DOHH2 (cell line): ENCODE results near the gene DHRS4.
"Not testable (repeated sequence)": the region's sequence is repeated elsewhere in the genome, so short reads cannot be mapped to it uniquely, and the experiment has no call there.

Experiments
- H3F3A ChIP-seq: fragments of 200-600 bp; sonication (generic), shearing (Covaris generic); 2 replicates; pipeline ENCODE4 v1.6.0; 2016; ENCODE audit warnings: antibody characterized with exemption, mild to moderate bottlenecking; ENCODE audit not compliant: control insufficient read depth, insufficient read depth
- H3K27ac ChIP-seq: fragments of 200-600 bp; sonication (generic); 2 replicates; pipeline ENCODE4 v1.5.1; 2014; ENCODE audit warnings: low read depth, mild to moderate bottlenecking, low read length, moderate library complexity
- H3K27me3 ChIP-seq: fragments of 200-600 bp; sonication (generic); 2 replicates; pipeline ENCODE4 v1.6.1; 2014; ENCODE audit warnings: mild to moderate bottlenecking, low read length, mixed read lengths; ENCODE audit not compliant: control insufficient read depth
- H3K36me3 ChIP-seq: fragments of 200-600 bp; sonication (generic); 2 replicates; pipeline ENCODE4 v1.6.1; 2014; ENCODE audit warnings: mild to moderate bottlenecking, low read length, moderate library complexity, mixed read lengths; ENCODE audit not compliant: control insufficient read depth
- H3K4me1 ChIP-seq: fragments of 200-600 bp; sonication (generic); 2 replicates; pipeline ENCODE4 v1.6.1; 2014; ENCODE audit warnings: mild to moderate bottlenecking, low read length, mixed read lengths; ENCODE audit not compliant: control insufficient read depth
- H3K4me2 ChIP-seq: fragments of 200-600 bp; sonication (generic); 2 replicates; pipeline ENCODE4 v1.6.0; 2014; ENCODE audit warnings: mild to moderate bottlenecking, low read length, moderate library complexity
- H3K4me3 ChIP-seq: fragments of 200-600 bp; sonication (generic); 2 replicates; pipeline ENCODE4 v1.5.1; 2014; ENCODE audit warnings: mild to moderate bottlenecking, low read length, mixed read lengths
- H3K79me2 ChIP-seq: fragments of 200-600 bp; sonication (generic); 2 replicates; pipeline ENCODE4 v1.6.1; 2014; ENCODE audit warnings: mild to moderate bottlenecking, low read length, mixed read lengths; ENCODE audit not compliant: control insufficient read depth
- H3K9me2 ChIP-seq: fragments of 200-600 bp; sonication (generic); replicated peaks from 2 replicates; pipeline ENCODE4 v1.6.1; 2014; ENCODE audit warnings: mild to moderate bottlenecking, low read length, mixed read lengths; ENCODE audit not compliant: control insufficient read depth
- H3K9me3 ChIP-seq: fragments of 200-600 bp; sonication (generic); 2 replicates; pipeline ENCODE4 v1.6.1; 2014; ENCODE audit warnings: antibody characterized with exemption, low read length, mixed read lengths; ENCODE audit not compliant: control insufficient read depth, insufficient read depth
- H4K20me1 ChIP-seq: fragments of 200-600 bp; sonication (generic); 2 replicates; pipeline ENCODE4 v1.6.0; 2014; ENCODE audit warnings: low read depth, mild to moderate bottlenecking, antibody characterized with exemption, low read length, moderate library complexity; ENCODE audit not compliant: control insufficient read depth, insufficient read depth
- CTCF ChIP-seq: fragments of 200-600 bp; sonication (generic); IDR thresholded peaks from one replicate; pipeline ENCODE4 v1.5.1; 2014; ENCODE audit warnings: antibody characterized with exemption, mild to moderate bottlenecking, low read depth, low read length; ENCODE audit not compliant: poor library complexity, severe bottlenecking
- EZH2phosphoT487 ChIP-seq: fragments of 200-600 bp; sonication (generic); IDR thresholded peaks from 2 replicates; pipeline ENCODE4 v1.6.1; 2017; ENCODE audit warnings: borderline replicate concordance, mild to moderate bottlenecking, antibody characterized with exemption, low read length, moderate library complexity, mixed read lengths

The DHRS4 gene

GRCh38 chr14:23951590-23952201 lies 1.9 kb upstream of the DHRS4 start:
- H3K79me2 ChIP-seq: peaks cover 37% of the 10 kb centered on the region
- H3K27ac ChIP-seq: no peak overlapping the region
- no peaks in the 10 kb centered on the region for H3F3A ChIP-seq
- no peak overlapping the region; the same call in 1 of the 2 replicates for H3K4me2 ChIP-seq
- H3K27me3 ChIP-seq: no peaks in the 10 kb centered on the region
- H4K20me1 ChIP-seq: no peaks in the 10 kb centered on the region
- no peaks in the 10 kb centered on the region; the same call in none of the 2 replicates for H3K36me3 ChIP-seq
- peaks cover 17% of the 10 kb centered on the region for H3K4me1 ChIP-seq
- no peaks in the 10 kb centered on the region for H3K9me2 ChIP-seq
- TF ChIP-seq CTCF: no peak
- no peak for TF ChIP-seq EZH2phosphoT487
- peaks cover 13% of the 10 kb centered on the region for H3K9me3 ChIP-seq
- H3K4me3 ChIP-seq: no peak overlapping the region

- H4K20me1 ChIP-seq, H3F3A ChIP-seq, H3K27ac ChIP-seq, H3K9me2 ChIP-seq, H3K36me3 ChIP-seq, H3K27me3 ChIP-seq: not testable (repeated sequence)
- Histone ChIP-seq H3K4me1 (peaks cover 17% of the 10 kb centered on the region), H3K9me3 (peaks cover 13% of the 10 kb centered on the region), H3K4me3 (peak overlapping the region; percentile 99), H3K79me2 (peaks cover 32% of the 10 kb centered on the region), H3K4me2 (peak overlapping the region; percentile 89)
Measured at GRCh38 chr14:23953116-23953463, 480 bp upstream of the DHRS4 start.

GRCh38 chr14:23954279-23954614 lies 677 bp downstream of the DHRS4 start:
- Histone ChIP-seq H3K4me3 (peak overlapping the region; percentile 99), H3K4me2 (peak overlapping the region; percentile 89), H3K9me3 (peaks cover 13% of the 10 kb centered on the region), H3K4me1 (peaks cover 17% of the 10 kb centered on the region), H3K79me2 (peaks cover 32% of the 10 kb centered on the region)
- H3K27me3 ChIP-seq, H3K9me2 ChIP-seq, H4K20me1 ChIP-seq, H3K27ac ChIP-seq, H3K36me3 ChIP-seq, H3F3A ChIP-seq: not testable (repeated sequence)
- TF ChIP-seq CTCF: peak; percentile 15

- peak overlapping the region; percentile 89 for H3K4me2 ChIP-seq
Measured at GRCh38 chr14:23954965-23955364, 1.4 kb downstream of the DHRS4 start.

GRCh38 chr14:23955811-23956210 lies 2.2 kb downstream of the DHRS4 start:
- not testable (repeated sequence) for H4K20me1 ChIP-seq, H3K36me3 ChIP-seq, H3K27me3 ChIP-seq, H3F3A ChIP-seq, H3K4me3 ChIP-seq, H3K4me2 ChIP-seq, H3K27ac ChIP-seq, H3K9me2 ChIP-seq, H3K9me3 ChIP-seq
- peaks cover 31% of the 10 kb centered on the region for H3K79me2 ChIP-seq
- H3K4me1 ChIP-seq: peaks cover 17% of the 10 kb centered on the region

More at GRCh38 chr14:23954965-23955364, 1.4 kb downstream of the DHRS4 start:
- H3K36me3 ChIP-seq, H3K27me3 ChIP-seq, H3K9me2 ChIP-seq, H3K27ac ChIP-seq, H3F3A ChIP-seq, H3K9me3 ChIP-seq, H4K20me1 ChIP-seq: not testable (repeated sequence)
- Histone ChIP-seq H3K79me2 (peaks cover 32% of the 10 kb centered on the region), H3K4me3 (peak overlapping the region; percentile 99; the same call in 1 of the 2 replicates), H3K4me1 (peaks cover 17% of the 10 kb centered on the region)

GRCh38 chr14:23957913-23958569 lies 4.5 kb downstream of the DHRS4 start:
- H3K9me3 ChIP-seq, H3K27ac ChIP-seq, H4K20me1 ChIP-seq, H3F3A ChIP-seq, H3K36me3 ChIP-seq, H3K9me2 ChIP-seq, H3K4me3 ChIP-seq, H3K27me3 ChIP-seq, H3K4me2 ChIP-seq: not testable (repeated sequence)
- H3K4me1 ChIP-seq: peaks cover 11% of the 10 kb centered on the region
- peaks cover 15% of the 10 kb centered on the region for H3K79me2 ChIP-seq
